ENCODE data around the gene PGLYRP3.

Gene PGLYRP3

GRCh38 chr1:153312570-153313186 lies at the start of gene PGLYRP3:
TSS of gene PGLYRP3 (minus strand) at chr1:153312952. CDS start at chr1:153310665, 2,287 bp downstream.
- DNase-seq (ENCODE audit: low read depth), result no peak

- DNase-seq (ENCODE audit: low read depth), result no peak
These were observed 49.5 kb upstream of the PGLYRP3 start for GRCh38 chr1:153362187-153362775.

- DNase-seq (ENCODE audit: low read depth), result no peak
These were observed 48.8 kb upstream of the PGLYRP3 start for GRCh38 chr1:153361480-153362109.

GRCh38 chr1:153360592-153361479 lies 48.1 kb upstream of the PGLYRP3 start:
- DNase-seq (ENCODE audit: low read depth), result no peak

- DNase-seq (ENCODE audit: low read depth), result no peak
These were observed 47.4 kb upstream of the PGLYRP3 start for GRCh38 chr1:153360190-153360589.

GRCh38 chr1:153359241-153359640 lies 46.5 kb upstream of the PGLYRP3 start:
- no peak for DNase-seq (ENCODE audit: low read depth)

GRCh38 chr1:153358691-153358975 lies 45.9 kb upstream of the PGLYRP3 start:
- DNase-seq (ENCODE audit: low read depth), result no peak

GRCh38 chr1:153357853-153358690 lies 45.3 kb upstream of the PGLYRP3 start, which contains the start of gene S100A9:
TSS of gene S100A9 (plus strand) at chr1:153357854. CDS start at chr1:153358284, 430 bp downstream.
- DNase-seq (ENCODE audit: low read depth), result no peak

GRCh38 chr1:153357076-153357852 lies 44.5 kb upstream of the PGLYRP3 start:
- no peak for DNase-seq (ENCODE audit: low read depth)

GRCh38 chr1:153356392-153357075 lies 43.8 kb upstream of the PGLYRP3 start:
- no peak for DNase-seq (ENCODE audit: low read depth)

GRCh38 chr1:153355445-153356071 lies 42.8 kb upstream of the PGLYRP3 start:
- no peak for DNase-seq (ENCODE audit: low read depth)

GRCh38 chr1:153354515-153355193 lies 41.9 kb upstream of the PGLYRP3 start:
- no peak for DNase-seq (ENCODE audit: low read depth)

GRCh38 chr1:153353226-153353947 lies 40.6 kb upstream of the PGLYRP3 start:
- DNase-seq (ENCODE audit: low read depth), result no peak

- DNase-seq (ENCODE audit: low read depth), result peak; percentile 11
These were observed 39.8 kb upstream of the PGLYRP3 start for GRCh38 chr1:153352523-153352922.

GRCh38 chr1:153350321-153350957 lies 37.7 kb upstream of the PGLYRP3 start:
- no peak for DNase-seq (ENCODE audit: low read depth)

GRCh38 chr1:153349363-153350320 lies 36.9 kb upstream of the PGLYRP3 start:
- no peak for DNase-seq (ENCODE audit: low read depth)
